Stimulated activated CD8-positive, alpha-beta memory T cell treated with anti-CD3 and anti-CD28 coated beads, Interleukin-12 subunit alpha, Interleukin-12 subunit beta, amount 100 ng/mL, for 24 hours (primary cell): Measurements from ENCODE around the gene THTPA.
"Not testable (repeated sequence)": the region's sequence is repeated elsewhere in the genome, so short reads cannot be mapped to it uniquely, and the experiment has no call there.

Source experiments
- DNase-seq: peaks from one replicate; pipeline ENCODE4 v3.0.0-alpha.2; 2020; ENCODE audit errors: extremely low read depth

The THTPA gene

DNA sequence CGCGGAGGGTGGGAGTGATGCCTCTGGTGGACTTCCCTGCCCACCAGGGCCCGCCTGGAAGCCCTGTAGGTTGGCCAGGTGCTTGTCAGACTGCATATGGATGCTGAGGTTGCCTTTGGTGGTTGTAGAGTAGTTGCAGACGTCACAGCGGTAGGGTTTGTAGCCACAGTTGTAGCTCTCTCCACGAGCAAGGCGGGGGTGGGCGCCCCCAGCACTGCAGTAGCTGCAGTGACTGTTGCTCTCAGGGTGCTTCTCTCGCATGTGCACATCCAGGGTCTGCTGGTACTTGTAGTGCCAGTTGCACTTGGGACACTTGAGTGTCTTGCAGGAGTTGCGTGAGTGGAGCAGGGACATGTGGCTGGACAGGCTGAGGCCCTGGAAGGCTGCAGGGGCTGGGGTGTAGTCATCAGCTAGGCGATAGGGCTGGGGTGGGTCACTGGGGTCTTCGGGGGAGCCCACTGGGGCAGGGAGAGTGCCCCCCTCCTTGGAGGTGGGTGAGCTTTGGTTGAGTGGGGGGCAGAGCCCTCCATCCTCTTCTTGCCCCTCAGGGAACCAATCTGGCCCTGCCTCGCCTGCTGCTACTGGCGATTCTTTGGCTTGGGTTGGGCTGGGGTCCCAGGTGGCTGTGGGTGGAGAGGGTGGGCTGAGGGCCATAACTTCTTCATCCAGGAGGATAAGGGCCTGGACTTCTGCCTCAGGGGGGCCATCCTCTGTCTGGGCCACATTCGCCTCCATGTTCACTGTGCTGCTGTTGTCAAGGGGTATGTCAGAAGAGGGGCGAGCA is 22.2 kb upstream of the THTPA start:
- DNase-seq = no peak

DNA sequence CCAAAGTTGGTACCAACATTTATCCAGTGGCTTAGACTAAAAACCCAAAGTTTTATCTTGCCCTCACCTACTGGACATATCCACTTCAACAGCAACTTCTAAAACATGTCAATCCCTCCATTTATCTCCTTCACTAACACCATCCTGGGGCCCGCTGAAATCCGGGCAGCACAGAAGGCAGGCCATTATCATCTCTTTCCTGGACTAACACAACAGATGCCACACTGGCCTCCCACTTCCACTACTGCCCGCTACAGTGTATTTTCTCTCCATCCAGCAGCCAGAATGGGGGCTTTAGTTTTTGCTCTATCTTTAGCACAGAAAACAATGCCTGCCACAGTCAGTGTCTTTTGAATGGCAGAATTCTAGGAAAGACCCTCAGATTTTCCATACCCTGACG is 20.1 kb upstream of the THTPA start:
- no peak for DNase-seq

DNA sequence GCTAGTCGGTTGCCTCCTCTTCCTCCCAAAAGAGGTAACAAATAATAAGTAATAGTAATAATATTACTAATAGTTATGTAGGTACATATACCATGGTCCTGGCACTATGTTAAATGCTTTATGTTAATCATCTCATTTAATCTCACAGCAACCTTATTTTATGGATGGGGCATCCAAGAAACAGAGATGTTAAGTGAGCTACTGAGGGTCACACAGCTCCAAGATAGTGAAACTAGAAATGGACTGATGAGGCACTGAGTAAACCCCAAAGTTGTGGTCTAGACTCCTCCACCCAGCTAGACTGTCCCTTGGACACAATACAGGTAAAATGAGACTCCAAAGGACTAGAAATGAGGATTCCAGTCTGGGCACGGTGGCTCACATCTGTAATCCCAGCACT is 19.6 kb upstream of the THTPA start:
- no peak for DNase-seq

DNA sequence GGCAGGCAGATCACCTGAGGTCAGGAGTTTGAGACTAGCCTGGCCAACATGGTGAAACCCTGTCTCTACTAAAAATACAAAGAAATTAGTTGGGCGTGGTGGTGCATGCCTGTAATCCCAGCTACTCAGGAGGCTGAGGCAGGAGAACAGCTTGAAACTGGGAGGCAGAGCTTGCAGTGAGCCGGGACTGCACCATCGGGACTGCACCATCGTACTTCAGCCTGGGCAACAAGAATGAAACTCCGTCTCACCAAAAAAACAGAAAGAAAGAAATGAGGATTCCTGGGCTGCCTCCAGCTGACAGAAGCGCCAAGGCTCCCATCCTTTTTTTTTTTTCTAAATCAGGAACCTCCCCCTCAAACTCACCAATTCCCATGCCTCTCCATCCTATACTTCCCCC is 19.2 kb upstream of the THTPA start:
- not testable (repeated sequence) for DNase-seq

DNA sequence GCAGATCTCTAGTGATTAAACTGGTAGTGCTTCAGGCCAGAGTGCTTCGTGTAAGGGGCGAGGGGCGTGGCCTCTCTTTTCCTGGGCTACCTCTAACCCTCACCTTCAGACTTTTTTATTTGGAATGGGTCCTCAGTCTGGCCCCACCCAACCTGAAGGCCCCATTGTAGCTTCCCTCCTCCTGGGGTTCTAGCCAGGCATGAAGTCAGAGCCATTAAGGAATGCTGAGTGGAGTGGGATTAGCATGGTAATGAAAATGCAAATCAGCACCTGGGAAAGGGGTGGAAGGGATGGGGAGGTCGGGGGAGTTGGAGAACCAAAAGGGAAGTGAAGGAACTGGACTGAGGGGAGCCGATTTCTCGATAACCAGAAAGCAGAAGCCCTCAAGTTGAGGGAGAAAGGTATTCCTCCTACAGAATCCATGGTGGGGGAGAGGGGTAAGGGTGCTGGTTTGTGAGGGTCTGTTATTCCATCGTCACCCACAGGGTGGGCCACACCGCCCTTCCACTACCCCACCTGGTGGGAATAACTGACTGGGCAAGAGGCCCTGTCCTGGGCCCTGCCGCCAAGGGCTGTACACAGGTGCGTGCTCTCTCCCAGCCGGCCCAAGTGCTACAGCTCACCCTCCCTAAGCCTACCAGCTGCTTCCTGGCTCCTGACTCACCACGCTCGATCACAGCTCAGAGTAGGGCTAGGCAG is 18.6 kb upstream of the THTPA start:
- DNase-seq = no peak

DNA sequence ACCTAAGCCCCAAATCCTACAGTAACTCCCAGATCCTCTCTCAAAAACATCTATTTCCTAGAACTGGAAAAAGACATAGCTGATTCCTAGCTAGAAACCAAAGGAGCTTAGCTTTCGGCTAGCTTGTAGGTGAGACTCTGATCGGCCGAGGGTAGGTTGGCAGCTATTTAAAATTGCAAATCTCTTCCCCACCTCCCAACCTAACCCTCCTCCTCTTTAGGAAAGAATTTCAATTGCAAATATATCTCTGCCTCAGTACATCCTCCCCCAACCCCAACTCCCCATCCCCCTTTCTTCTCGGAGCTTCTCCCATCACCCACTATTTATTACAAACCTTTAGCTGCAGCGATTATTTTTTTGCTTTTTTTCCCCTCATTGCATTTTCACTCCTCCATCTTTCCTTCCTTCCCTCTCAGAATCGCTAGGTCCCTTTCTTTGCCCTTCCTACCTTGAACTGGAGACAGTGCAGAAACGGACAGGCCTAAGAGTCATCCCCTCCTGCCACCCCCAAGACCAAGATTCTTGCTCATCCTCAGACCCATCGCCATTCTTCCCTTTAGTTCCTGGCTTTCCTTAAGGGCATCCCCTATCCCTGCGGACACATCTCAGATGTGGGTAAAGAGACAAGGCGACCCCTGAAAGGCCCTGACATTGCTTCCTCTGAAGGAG is 17.9 kb upstream of the THTPA start:
- no peak for DNase-seq

DNA sequence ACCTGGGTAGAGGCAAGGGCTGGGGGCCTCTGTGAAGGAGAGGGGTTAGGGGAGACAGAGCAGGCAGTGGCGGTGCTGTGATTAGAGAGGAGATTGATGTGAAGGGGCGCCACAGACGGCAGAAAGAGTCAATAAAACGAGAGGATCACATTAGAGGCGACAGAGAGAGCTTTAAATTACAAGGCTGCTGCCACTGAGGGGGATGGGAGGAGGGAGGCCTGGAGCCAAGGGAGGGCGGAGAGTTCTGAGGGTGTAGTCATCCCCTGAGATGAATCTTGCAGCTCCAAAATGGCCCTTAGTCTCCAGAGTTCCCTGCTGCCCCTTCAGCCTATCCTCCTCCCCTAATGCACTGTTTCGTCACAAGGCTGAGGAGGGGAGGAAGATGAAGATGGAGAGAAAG is 17.3 kb upstream of the THTPA start:
- DNase-seq = no peak

DNA sequence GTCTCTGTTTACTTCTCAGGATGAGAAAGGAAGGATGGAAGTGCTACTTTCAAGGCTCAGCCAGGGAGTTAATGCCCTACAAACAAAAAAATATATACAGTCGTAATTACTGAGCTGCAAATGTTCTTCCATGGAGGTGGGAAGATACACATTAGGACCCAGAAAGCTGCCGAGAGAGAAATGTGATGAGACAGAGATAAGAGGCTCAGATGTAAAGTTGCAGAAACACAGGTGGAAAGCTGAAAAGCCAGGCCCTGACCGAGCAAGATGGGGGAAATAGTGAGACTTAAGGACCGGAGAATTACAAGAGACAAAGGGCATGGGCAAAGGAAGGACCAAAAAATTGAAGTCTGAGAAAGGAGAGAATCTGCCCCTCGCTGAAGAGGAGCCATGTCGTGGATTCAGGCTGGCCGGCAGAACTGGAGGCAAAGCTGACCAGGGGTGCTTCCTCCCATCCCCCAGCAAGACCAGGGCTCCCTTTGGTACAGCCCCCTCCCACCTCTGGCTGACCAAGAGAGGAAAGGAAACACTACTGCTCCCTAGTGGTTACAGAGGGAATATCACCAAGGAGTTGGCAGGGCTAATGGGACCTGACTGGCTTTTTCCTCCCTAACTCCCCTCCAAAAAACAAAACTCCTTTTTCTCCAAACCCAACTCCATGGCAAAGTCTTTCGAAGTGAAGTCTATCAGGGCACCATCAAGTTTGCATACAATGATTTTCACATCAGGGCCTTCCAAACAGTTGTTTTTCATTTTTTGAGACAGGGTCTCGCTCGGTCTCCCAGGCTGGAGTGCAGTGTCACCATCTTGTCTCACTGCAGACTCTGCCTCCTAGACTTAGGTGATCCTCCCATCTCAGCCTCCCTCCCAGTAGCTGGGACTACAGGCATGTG is 16.6 kb upstream of the THTPA start:
- no peak for DNase-seq

DNA sequence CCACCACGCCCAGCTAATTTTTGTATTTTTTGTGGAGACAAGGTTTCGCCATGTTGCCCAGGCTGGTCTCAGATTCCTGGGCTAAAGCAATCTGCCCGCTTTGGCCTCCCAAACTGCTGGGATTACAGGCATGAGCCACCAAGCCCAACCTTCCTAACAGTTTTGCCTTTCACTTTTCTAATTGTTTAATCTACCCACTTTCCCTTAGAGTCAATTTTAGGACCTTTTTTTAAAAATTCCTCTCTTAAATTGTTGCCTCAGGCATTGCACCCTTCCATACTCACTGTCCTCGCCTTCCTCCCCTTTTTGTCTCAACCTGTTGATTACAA is 16.0 kb upstream of the THTPA start:
- no peak for DNase-seq

DNA sequence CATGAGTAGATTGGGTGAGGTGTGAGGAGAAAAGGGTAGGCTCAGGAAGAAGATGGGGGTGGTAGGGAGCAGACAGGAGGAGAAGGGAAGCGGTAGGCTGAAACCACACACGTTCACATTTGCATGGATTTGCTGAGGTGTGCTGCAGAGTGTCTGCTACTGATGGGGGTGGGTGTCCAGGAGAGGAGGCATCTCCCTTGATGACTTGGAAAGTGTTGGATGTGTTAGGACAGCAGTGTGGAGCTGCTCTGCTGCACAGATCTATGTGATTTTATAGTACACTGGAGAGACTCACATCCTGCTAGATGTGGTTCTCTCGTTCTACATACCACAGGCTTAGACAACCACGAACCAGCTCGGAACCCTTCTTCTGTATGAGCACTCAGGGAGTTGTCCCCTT is 13.8 kb upstream of the THTPA start:
- no peak for DNase-seq

DNA sequence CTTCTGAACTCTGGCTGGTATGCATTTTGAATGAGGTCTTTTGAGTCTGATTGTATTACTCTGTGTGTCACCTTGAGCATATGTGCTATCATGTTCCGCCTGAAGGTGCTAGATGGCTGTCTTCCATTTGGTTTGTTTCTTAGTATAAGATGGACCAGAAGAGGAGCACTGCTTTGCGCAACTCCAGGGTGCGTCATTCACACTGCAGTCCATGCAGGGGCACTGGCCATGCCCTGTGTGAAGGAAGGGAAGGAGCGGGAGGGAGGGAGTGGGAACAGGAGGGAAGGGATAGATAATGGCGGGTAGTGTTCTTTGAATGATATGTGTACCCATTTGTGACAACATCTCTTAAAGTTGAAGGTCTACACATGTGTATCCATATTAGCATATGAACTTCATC is 12.7 kb upstream of the THTPA start:
- DNase-seq = no peak

DNA sequence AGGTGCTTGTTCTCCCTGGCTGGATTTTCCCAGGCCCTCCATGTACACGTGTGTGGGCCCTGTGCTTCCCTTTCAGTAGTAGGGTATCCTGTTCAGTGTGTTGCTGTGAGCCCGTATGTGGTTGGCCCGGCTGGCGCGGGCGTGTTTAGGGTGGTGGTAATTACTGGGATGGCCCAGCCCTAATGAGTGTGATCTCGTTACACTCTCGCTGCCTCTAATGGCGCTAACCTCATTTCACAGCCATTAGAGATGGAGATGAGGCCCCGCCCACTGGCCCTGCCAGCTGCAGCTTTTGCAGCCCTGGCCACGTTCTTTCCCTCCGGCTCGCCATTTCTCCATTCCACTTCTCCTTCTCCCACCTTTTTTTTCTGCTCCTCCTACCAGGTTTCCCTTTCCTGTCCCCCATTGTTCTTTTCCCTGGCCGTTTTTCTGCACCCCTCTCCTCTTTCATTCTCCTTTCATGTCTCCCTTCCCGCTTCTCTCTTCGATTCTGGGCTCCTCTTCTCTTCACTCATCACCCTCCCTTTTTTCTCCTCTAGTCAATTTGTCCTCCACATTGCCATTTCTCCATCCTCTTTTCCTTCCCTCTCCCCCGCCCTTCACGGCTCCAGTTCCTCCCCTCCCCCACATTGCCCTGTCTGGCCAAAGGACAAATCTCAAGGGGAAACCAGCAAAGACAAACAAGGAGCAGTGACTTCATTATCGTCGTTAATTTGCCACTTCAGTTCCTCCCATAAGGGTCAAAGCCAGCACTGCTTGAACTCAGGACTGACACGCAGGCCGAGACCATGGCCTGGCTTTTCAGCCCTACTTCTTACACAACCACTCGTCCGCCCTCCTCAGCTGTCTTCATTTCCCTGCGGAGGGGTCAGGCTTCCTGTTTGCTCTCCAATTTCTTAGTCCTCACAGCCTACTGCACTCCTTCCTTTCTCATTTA is 11.3 kb upstream of the THTPA start:
- no peak for DNase-seq

DNA sequence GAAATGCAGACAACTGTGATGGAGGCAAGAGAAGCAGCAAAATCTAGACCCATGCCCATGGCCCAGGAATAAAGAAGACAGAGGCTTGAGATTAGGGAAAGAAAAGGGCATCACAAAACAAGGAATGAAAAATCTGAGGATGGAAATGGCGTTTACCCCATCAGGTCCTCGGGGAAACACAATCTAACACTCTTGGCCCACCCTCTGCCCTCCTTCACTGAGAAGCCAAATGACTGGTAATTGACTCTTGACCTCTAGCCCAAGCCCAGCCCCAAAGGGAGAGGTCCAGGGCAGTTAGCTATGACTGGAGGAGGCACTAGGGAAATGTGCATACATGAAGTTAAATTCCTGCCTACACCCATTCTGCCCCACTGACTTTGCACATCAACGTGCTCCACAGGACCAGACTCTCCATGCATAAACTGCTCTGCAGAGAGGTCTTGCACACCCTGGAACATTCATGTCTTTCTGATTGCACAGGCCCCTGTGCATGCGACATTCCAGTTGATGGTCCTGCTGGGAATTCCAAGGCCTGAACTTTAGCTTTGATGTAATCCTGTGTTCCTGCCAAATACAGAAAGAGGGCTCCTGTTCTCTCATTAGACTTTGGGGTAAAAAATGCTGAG is 10.2 kb upstream of the THTPA start:
- DNase-seq = no peak

DNA sequence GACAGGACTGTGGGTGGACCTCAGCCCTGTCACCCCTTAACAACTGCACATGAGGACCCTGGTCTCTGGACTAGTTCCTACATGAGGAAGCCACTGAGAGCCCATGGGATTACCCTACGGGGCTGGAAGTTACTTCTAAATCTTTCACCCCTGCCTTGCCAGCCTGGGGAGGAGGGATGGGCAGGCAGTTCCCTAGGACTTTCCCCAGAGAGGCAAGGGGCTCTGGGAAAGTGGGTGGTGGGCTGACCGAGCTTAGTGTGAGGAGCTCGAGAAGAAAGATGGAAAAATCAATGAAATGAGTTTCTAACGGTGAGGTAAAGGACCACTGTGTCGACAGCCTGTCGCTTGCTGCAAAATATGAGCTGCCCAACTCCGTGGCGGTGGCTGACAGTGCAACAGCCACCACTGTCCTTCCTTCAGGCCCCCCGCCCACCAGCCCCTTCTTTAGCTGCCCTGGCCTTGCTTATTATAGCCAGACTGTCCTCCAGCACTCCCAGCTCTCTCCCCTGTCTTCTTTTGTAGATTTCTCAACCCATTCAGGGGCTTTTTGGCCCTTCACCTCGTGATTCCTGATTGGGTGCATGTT is 9.5 kb upstream of the THTPA start:
- no peak for DNase-seq

DNA sequence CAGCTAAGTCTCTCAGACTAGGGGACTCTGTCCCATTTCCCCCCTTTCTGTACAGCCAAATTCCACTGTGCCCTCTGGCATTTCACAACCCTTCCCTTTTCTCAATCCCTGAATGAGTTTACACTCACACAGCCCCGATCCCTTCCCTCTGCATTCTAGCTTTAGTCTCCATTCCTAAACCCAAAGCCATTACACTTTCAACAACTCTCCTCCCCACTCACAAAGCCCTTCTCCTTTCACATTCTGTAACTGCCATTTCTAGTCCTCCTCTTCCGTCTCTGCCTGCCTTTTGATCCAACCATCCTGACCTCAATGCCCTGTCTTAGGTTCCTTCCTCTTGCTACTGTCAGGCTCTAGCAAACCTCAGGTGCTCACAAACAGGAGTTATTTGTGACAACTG is 8.1 kb upstream of the THTPA start:
- no peak for DNase-seq

DNA sequence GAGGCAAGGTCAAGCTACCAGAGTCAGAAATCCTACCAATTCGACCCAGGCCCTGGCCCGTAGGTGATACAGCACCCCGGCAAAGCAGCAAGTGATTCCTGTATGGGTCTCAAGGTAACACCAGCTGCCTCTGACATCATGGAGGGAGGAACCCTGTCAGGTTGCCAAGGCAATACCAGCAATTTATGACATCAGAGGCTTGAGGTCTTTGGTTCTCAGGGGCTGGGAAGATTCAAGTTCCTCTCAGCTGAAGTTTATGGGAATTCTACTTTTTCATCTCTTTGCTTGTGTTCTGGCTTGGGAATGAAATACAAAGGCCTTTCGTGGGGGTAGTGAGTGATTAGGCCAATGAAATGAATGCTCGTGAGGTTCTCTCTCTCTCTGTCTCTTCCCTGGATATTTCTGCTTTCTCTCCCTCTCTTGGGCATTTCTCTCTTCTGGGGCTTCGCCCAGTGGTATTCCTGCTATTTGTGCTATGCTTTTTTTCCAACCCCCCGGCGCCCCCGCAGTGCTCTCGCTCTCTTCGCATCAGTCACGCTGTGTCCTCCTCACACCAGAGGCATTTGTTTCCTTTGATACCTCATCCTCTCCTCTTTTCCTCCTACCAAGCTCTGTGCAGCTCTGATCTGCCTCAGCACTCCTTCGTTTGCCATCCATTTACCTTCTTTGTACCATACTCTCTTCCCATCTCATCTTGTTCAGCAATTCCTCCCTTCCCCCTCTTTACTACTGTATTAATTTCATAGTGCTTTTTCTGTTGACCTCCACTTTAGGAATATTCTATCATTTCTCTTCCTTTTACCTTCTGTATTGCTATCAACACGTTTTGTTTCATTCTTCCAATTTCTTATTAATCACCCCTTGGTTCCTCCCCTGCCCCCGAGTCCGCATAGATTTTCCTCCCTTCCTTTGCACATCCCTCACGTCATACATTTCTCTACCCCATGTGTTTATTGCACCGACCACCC is 7.4 kb upstream of the THTPA start:
- DNase-seq = no peak

DNA sequence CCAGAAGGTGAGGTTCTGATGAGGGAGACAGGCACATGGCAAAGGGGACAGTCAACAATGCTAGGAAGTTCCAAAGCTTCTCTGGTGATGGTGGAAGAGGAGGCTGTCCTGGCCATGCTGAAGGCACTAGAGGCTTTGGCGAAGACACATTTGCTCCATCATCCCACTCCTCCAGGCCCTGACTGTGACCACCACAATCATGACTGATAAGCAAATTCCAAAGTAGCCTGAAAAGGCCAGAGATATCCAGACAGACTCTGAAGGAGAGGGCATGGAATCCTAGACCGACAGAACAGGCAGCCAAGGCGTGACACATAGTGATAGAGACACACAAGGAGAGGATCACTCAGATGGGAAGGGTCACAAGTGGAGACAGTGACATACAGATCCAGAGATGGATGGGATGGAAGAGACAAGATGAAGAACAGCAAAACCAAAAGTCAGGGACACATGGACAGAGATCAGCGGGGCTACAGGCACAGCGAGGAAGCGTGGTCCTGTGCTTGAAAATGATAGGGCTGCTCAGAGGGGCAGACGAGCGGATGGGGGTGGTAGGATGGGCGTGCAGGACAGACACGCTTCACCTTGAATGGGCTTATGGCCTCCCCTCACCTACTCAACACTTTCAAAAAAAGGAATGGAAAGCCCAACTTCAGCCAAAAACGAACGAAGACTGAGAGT is 5.8 kb upstream of the THTPA start:
- no peak for DNase-seq

DNA sequence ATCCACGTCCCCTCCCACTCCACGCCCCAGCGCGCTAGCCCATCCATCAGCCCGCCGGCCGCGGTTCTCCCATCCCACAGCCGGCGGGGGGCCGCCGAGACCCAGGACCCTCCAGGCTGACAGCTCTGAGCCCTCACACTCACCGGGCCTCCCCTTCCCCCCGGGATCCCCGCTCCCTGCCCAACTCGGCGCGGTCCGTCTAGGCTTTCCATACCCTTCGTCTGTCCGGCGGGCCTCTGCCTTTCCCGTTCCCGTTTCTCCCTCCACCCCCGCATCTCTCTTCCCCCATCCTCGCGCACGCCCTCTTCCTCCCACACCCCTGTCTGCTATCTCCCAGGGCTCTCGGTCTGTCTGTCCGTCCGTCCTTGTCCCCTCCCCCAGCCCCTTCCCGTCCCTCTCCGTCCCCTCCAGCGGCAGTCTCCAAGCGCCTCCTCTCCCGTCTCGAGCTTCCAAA is 5.2 kb upstream of the THTPA start:
- DNase-seq = no peak
